HG02884 (cell line): ENCODE results near the gene AKAP6.

Experiments
- ATAC-seq: cut with Tn5 transposase; IDR thresholded peaks from one replicate; pipeline ENCODE4 v1.9.1; 2021; ENCODE audit warnings: mild to moderate bottlenecking, moderate library complexity; ENCODE audit not compliant: unreplicated experiment

The AKAP6 gene

DNA sequence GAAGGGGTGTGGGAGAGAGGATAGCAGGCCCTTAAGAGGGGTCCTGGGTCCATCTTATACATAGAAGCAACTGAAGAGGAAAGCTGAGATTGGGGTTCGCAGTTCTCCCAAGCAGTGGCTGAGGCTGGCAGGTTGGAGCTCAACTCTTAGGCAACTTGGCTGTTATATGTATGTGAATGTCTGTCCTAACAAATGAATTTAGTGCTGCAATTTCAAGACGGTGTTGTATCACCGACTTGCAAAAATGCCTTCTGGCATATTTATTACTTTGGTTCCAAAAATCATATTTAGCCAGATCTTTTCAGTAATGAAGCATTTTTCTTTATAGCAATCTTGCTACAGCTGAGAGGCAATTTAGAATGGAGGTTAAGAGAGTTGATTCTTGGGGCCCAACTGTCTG lies 148.3 kb downstream of the AKAP6 start:
- no peak for ATAC-seq

DNA sequence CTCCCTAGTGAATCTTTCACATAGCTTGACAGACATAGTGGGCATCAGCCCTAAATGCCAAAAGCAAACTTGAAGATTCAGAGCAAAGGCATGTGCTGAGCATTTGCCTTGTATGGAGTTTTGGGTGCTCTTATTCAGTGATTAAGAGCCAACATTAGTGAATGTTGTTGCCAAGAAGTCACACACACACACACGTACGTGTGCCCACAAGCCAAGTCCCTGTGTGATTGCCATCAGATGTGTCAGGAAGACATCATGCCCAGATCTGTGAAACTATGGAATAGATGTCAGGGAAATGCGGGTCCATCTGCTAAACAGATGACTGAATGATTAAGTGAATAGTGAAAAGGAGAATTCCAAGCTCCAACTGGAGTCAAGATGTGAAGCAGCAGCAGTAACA lies 149.0 kb downstream of the AKAP6 start:
- no peak for ATAC-seq

DNA sequence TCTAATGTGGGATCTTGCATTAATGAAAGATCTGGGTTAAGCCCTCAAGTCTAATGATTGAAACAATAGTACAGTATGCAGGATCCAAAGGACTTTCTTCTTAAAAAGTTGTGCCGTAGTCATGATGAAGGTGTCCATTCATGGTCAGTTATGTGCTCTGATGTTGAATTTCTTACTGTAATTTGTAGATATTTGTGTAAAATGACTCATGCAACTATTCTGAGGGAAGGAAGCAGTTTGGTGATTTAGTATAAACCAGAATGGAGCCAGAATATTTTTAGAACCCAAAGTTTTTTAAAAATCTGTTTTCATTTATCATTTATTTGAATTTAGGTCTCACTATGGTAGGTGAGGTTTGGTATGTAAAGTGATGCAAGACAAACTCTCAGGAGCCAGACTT lies 151.2 kb downstream of the AKAP6 start:
- ATAC-seq = no peak

DNA sequence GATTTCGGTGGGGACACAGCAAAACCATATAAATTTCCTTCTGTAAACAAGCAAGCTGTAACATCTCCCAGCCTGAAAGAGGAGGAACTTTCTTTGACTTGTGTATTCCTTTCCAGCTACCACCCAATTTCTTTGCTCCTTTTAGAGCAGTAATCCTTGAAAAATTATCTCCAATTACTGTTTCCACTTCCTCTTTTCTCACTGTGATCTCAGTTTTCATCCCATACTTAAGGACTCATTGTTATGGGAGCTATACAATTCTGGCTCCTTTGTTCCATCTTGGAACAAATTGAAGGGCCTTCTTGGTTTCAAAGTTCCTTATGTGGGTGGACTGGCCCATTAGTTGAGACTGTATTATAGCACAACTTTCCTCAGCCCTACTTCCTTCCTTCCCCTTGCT lies 152.6 kb downstream of the AKAP6 start:
- ATAC-seq = no peak

DNA sequence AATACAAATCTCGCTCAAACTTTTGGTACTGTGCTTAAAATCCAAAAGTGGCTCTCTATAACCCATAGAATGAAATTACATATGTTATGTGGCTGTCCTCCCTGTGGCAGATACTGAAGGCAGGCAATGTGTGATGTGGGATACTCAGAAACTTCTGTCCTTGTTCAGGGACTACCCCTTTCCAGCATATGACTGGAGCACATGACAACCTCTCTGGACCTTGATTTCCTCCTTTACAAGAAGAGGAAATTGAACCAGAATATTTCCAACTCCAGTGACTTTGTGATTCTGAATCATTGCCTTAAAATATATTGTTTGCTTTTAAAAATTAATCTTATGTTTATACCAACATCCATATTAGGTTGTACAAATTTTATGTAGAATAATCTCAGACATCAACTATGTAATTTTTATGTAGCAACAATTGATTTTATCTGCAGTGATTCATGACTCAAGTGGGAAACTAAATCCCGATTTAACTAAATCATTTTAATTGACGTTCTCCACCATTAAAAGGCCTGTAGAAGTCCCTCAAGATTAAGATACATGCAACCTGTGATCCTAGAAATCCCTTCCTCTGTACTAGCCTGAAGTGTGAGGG lies 162.4 kb downstream of the AKAP6 start:
- no peak for ATAC-seq

DNA sequence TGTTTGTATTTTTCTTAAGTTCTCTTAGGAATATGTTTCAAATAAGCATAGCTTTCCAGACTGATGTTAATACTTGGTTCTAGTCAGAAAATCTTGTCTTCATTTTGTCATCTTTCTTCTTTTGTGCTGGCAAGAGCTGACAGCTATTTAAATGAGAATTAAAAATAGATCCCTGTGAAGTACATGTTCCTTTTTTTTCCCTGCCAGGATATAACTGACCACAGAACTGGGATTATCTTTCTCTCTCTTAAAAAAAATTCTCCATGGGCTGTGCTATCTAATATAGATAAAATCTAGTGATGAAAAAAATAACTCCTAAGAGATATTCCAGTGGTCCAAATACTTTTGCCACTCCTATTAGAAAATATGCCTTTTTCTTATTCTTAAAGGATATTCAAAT lies 163.4 kb downstream of the AKAP6 start:
- no peak for ATAC-seq

DNA sequence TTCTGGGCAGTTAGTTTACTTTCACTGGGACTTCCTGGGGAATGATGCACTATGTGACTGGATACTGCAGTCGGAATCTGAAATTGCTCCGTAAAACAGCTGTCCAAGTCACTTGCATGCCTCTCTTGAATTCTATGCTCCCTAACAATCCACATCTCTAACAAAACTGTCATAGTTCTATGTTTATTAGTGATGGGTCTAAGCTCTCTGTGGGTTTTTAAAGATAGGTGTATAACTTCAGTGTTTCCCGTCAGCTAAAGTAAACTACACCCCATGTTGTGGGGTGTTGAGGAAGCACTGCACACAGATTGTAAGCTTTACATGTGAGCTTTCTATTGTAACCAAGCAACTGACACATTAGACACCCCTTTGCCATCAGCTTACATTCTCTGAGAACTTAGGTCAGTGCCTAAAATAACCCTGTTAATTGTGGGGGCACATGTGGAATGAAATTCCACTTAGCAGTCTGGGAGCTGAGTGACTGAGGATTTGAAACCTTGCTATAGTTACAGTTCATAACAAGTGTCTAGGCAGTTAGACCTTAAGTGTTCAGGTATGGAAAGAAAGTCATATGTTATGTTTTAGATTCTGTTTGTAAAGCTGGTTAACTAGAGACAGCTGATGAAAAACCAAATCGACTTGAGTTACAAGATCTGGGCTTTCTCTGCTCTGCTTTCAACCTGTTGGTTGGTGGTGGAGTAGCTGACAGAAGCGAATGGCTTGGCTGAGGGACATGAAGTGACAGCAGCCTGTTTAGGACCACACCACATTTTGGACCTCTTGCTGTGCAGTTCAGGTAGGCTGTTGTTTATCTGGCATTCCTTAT lies 165.7 kb downstream of the AKAP6 start:
- no peak for ATAC-seq

DNA sequence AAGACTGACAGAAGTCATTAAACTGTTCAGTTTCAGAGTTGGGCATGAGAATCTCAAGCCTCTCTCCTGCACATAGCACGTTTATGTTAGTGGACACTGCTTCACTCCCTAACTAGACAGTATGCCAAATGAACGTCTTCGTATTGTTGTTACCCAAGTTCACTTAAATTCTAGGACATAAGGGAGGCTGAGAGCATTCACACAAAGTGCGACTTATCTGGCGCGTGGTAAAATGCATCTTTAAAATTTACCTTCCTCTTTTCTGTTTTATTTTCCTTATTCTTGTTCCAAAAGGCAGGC lies 166.3 kb downstream of the AKAP6 start:
- no peak for ATAC-seq

DNA sequence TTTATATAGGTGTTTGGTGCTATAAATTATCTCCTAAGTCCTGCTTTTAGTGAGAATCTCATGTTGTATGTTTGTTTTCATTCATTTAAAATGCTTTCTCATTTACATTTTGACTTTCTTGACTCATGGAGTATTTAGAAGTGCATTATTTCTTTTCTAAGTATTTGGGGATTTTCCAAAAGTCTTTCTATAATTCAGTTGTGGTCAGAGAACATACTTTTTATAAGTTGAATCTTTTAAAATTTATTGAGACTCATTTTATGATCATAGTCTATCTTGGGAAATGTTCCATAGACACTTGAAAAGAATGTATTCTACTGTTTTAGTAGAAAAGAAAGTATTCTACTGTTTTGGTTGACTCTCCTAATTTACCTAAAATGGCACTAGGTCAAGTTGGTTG lies 168.2 kb downstream of the AKAP6 start:
- ATAC-seq = no peak

DNA sequence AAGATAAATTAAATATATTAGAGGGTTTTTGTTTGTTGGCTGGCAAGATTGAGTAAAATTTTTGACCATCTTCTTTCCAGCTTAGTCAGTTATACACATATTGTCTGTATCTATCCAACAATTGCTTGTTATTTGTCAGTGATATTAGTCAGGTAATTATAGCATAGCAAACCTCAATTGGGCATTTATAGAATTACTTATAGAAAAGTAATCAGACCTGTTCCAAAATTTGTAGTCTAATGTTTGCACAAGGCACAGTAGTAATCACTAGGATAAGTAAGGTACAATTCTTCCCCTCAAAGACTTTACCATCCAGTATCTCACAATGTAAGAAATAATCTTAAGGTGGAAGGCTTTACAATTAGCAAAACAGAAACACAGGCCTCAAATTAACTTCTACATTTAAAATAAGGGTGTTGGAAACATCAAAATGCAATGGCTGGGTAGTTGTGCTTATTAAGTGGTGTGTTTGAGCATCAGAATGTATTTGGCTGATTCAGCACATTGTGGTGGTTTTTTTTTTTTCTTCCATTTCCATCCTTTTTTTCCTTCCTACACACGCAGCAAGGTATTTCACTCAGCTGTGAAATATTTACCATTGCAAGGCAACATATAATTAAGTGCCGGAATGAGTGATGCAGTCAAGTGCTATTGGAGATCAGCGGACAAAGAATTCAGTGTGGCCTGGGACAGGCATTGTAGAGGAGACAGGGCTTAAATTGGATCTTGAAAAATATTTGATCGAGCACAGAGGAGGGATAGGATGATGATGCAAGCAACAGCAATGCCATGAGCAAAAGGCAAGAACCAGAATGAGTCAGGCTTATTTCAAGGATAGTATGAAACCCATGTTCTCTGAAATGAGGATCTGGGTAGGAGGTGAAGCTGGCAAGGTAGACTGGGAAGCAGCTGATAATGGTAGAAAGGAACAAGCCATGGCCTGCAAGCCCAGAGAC lies 178.2 kb downstream of the AKAP6 start:
- no peak for ATAC-seq

DNA sequence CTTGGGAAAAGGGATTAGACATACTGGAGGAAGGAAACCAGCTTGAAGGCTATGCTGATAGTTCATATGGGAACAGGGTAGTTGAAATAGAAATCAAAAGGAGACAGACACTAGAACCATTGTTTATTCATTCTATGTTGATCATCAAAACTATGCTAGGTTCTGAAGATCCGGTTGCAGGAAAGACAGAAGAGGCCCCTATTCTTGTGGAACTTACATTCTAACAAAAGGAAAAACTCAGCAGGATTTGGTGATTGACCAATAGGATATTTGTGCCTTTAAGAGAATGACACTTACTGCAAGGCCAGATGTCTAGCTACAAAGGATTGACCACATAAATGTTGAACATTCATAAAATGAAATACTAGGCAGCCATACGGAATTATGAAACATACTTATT lies 179.2 kb downstream of the AKAP6 start:
- no peak for ATAC-seq

DNA sequence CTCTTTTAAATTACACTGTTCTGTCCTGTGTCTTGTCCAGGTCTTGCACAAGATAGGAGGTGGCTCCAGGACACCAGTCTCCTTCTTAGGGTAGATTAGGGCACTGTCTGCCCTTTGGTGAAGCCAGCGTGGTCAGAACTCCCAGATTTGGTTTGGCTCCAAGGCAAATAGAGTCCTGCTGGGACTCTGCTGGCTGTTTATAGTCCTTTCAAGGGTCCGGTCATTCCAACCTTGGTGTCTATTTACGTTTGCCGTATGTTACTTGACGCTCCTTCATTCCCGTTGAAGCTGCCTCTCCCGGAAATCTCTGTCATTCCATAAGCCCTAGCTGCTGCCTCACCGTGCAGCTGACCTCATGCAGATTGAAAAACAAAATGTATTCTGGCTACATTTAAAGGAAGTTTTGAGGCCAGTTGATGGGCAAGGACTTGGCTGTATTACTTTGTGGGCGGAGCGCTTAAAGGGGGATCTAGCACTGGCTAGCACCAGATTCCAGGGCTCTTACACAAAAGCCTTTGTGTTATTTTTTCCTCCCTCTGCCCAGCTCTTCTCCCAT lies 180.6 kb downstream of the AKAP6 start:
- no peak for ATAC-seq

DNA sequence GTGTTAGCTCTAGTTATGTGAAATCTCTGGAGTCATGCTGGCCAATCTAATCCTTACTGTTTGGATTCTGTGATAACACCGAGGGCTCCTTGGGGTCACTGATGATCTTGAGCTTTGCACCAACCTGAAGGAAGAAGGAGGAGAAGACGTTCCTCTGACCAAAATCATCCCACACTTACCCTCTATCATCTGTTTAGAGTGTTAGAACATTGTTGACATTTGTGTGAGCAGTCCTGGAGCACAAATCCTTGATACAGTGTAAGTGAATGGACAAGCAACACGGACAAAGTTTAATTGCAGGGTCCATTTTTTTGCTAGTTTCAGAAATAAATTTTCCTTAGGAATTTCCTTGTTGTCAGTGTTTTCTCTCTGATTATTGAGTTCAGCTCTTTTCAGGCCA lies 181.7 kb downstream of the AKAP6 start:
- no peak for ATAC-seq

DNA sequence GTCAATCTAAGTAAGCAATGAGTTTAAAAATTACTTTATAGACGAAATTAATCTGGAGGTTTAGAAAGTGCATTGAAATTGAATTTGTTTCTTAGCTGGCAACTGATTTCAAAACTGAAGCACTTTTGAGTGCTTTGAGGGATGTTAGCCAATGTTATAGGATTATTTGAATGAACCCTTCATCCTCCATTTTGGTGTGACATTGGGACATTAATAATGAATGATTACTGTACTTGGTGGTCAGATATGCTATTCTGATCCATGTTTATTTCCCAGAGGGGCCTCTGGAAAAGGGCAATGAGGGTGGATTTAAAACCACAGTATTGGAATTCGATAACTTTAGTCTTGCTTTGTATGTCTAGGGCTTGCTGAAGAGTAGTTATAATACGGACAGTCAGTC lies 183.2 kb downstream of the AKAP6 start:
- no peak for ATAC-seq

DNA sequence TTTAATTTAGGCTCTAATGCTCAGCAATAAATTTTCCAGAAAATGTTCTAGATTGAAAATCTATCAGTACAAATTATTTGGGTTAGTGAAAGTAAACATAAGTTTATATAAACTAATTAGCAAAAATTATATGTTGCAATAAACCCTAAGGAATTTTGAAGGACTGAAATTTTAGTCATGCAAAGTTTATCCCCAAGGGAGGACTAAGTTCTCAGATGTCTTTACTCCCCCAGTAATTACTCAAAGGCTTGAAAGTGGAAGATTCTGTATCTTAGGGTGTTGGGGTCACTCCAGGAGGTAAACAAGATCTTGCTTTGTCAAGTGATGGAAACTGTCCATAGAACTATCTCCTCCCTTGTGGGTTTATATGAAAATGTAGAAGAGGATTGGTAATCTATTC lies 183.7 kb downstream of the AKAP6 start:
- no peak for ATAC-seq

DNA sequence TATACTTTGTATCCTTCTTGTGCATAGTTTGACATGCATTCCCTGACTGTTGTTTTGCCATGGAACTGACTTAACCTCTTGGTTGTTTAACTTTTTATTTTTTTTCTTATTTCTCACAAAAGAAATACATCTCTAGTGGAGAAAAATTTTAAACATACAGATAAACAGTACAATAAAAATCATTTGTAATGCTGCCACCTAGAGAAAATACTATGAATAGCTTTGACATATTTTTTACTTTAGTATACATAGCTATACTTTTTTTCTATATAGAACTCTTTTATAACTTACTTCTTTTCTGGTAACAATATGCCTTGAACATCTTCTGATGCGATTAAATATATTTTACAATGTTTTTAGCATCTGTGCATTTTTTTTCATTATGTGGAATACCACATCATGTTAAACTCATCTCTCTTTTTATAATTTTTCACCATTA lies 184.5 kb downstream of the AKAP6 start:
- ATAC-seq = no peak

DNA sequence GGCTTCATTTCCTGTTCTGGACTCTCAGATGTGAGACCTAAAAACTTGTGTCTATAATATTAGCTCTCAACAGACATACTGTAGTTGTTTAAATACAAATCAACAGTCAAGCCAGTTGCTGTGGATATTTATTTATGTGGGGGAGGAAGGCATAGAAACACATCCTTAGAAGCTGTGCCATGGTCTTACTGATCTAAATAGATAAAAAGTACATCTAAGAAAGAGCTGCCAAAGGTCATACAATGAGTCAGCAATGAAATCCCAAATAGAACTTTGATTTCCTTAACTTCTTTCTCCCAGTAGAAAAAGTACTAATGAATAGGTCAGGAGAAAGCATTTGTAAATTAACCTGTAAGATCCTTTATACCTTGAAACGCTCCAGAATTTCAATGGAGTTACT lies 185.1 kb downstream of the AKAP6 start:
- ATAC-seq = no peak

DNA sequence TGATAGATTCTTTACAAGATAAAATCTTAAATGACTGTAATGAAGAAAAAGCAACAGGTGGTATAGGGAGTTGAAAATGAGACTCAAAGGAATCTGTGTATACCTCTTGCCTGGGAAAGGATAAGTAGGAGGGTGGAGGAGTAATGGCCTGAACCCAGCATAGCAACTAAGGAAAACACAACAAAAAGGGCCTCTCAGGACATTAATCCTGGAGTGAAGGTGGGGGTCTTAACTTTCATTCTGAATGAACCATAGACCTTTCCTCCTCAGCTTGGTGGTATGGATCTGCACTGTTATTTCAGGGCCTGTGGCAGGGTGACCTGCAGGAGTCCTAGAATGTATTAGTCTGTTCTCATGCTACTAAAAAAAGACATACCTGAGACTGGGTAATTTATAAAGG lies 185.6 kb downstream of the AKAP6 start:
- no peak for ATAC-seq

DNA sequence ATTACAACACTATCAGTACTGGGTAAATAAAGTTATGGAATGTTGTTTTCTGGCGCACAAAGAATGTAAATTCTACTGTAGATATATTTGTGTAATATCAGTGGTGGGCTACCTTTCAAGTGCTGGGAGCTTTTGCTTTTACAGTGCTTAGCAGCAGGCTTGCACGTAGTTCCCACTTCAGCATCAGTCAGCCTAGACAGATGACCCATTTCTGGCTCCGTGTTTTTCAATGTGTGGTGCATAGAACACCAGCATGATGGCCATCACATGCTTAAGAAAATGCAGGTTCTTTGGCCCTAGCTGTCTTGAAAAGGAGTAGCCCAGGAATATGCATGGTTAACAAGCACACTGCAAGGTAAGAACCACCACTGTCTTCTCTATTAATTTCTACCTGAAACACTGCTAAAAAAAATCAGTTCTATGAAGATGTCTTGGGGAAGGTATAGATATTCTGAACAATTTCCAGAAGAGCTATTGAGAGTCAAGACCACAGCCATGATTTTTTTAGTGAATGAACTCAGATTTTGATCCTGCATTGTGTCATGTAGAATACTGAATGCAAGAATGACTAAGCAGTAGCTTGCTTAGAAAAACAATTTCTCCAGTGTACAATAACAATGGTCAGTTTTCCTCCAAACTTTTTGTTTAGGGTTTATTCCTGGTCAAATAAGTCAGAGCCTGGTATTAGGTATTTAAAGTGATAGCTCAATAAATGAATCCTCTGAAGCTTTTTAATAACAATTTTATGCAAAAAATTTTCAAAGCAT lies 195.7 kb downstream of the AKAP6 start:
- ATAC-seq = no peak

DNA sequence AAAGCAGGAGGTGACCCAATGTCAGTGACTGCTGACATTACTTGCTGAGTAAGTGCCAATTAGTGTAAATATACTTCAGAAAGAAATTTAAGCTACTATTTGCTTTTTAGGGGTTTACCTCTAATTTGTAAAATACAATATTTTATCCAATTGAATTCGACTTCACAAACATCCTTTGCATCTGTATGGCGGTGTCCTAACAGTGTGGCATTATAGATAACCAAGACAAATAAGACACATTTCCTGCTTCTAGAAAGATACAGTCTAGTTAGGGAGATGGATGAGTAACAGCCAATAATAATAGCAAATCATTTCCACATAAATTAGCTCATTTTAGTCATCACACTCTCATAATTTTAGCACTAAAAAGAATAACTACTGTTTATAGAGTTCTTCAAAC lies 196.5 kb downstream of the AKAP6 start:
- ATAC-seq = no peak

DNA sequence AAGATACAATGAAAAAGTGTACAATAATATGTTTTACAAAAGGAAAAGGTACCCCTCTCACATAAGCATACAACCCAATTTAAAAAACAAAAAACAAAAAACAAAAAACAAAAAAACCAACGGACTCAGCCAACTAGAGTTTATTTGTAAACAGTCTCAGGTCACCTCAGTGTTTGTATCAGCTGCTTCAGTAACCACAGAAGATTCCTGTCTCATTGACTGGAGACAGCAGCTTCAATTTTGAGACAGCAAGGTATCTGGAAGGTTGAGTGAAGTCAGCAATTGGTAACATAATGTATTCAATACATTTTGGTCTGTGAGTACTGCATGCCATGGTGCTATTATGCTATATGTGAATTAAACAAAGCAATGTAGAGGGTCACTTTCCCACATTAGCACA lies 201.7 kb downstream of the AKAP6 start:
- no peak for ATAC-seq
